ENCODE data around the gene PLA1A. TPM values are rescaled to one million over a fixed set of nuclear protein-coding genes. Genes with fewer than 3 reads are reported as not detected.

PLA1A gene
- total RNA-seq, 4 donors from 2014 or later = 0.97 to 9.6 (median 3.2) TPM

DNA sequence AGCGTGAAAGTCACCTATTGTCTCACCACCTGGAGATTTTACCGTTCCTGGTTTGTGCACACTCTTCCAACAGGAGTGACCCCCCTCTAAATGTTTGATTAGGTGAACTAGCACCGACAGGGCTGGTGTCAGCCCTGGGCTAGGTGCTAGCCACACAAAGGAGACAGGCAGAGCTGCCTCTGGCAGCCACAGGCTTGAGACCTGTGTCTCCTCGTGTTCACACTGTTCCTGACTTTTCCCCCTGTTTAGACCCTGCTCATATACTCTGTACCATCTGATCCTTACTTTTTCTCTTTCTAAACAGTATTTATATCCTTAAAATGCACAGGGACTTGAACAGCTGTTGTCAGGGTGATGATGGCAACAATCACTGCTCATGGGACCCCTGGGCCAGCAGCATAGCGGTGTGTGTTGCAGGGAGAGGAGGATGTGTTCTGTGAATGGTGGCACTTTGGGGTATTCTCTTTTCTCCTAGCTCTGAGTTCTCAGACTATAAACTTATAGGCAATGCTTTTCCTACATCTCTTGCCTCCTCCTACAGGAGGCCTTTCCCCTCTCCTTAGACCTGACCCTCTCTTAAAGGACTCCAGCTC lies 43.8 kb upstream of the PLA1A start:
- no peaks in the 10 kb centered on the region for H3K4me1 ChIP-seq

DNA sequence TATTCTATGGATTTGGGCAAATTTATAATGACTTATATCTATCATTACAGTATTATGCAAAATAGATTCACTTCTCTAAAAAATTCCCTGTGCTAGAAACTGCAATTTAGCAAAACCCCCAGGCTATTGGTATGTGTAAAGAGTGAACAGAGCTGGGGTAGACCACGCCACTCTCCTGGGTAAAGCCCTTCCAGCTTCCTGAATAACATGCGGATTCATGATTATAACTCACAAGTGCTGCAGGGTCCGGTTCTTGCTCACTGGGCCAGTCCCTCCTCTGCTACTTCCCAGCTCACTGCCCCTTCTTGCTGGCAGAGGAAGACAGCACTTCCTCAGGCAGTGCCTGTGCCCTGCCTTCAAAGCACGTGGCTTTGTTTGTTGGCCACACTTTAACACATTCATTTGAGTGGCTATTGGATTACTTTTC lies 42.4 kb upstream of the PLA1A start:
- no peaks in the 10 kb centered on the region for H3K9me3 ChIP-seq
- no peaks in the 10 kb centered on the region for H3K36me3 ChIP-seq
- DNase-seq (no peak), ATAC-seq (no peak)
- H3K27me3 ChIP-seq = no peaks in the 10 kb centered on the region
- no peaks in the 10 kb centered on the region for H3K4me1 ChIP-seq
- TF ChIP-seq POLR2A (IDR thresholded peaks at IDR 0.05) = no peak
- TF ChIP-seq, protein P1, sequence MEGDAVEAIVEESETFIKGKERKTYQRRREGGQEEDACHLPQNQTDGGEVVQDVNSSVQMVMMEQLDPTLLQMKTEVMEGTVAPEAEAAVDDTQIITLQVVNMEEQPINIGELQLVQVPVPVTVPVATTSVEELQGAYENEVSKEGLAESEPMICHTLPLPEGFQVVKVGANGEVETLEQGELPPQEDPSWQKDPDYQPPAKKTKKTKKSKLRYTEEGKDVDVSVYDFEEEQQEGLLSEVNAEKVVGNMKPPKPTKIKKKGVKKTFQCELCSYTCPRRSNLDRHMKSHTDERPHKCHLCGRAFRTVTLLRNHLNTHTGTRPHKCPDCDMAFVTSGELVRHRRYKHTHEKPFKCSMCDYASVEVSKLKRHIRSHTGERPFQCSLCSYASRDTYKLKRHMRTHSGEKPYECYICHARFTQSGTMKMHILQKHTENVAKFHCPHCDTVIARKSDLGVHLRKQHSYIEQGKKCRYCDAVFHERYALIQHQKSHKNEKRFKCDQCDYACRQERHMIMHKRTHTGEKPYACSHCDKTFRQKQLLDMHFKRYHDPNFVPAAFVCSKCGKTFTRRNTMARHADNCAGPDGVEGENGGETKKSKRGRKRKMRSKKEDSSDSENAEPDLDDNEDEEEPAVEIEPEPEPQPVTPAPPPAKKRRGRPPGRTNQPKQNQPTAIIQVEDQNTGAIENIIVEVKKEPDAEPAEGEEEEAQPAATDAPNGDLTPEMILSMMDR (IDR thresholded peaks at IDR 0.05 in 4 of 5, conservative IDR thresholded peaks at IDR 0.05 in 1 of 5) = no peak
- H3K4me3 ChIP-seq = no peak overlapping the region
- H3K27ac ChIP-seq = no peak overlapping the region
- intact Hi-C loops (cut with DNase I; ENCODE audit: low total_unique reads) = no loop called here
- in situ Hi-C loops (cut with MboI; ENCODE audit: low sequenced_read_pairs in 4 of 4) = no loop called here

More for the DNA sequence above, 43.8 kb upstream of the PLA1A start:
- no peak overlapping the region for H3K27ac ChIP-seq
- no peak for DNase-seq
- ATAC-seq = no peak
- H3K27me3 ChIP-seq = no peaks in the 10 kb centered on the region
- TF ChIP-seq, protein P1 (IDR thresholded peaks at IDR 0.05 in 4 of 5, conservative IDR thresholded peaks at IDR 0.05 in 1 of 5) = no peak
- TF ChIP-seq POLR2A (IDR thresholded peaks at IDR 0.05) = no peak
- no peaks in the 10 kb centered on the region for H3K36me3 ChIP-seq
- intact Hi-C loops (cut with DNase I; ENCODE audit: low total_unique reads) = no loop called here
- H3K9me3 ChIP-seq = no peaks in the 10 kb centered on the region
- H3K4me3 ChIP-seq = no peak overlapping the region
- in situ Hi-C loops (cut with MboI; ENCODE audit: low sequenced_read_pairs in 4 of 4) = no loop called here

- Histone ChIP-seq H3K27ac (no peak overlapping the region), H3K4me3 (no peak overlapping the region), H3K36me3 (no peaks in the 10 kb centered on the region), H3K27me3 (no peaks in the 10 kb centered on the region), H3K4me1 (no peaks in the 10 kb centered on the region), H3K9me3 (no peaks in the 10 kb centered on the region)
- DNase-seq (no peak), ATAC-seq (no peak)
- in situ Hi-C loops (cut with MboI; ENCODE audit: low sequenced_read_pairs in 4 of 4) = no loop called here
- TF ChIP-seq POLR2A (IDR thresholded peaks at IDR 0.05) = no peak
- TF ChIP-seq, protein P1 (IDR thresholded peaks at IDR 0.05 in 4 of 5, conservative IDR thresholded peaks at IDR 0.05 in 1 of 5) = no peak
- intact Hi-C loops (cut with DNase I; ENCODE audit: low total_unique reads) = no loop called here
These were observed 41.8 kb upstream of the PLA1A start for GRCh38 chr3:119555929-119556328.

- Histone ChIP-seq H3K36me3 (no peaks in the 10 kb centered on the region), H3K4me3 (no peak overlapping the region), H3K4me1 (peaks cover 0 to 4% of the 10 kb centered on the region in 2 donors), H3K9me3 (no peaks in the 10 kb centered on the region), H3K27ac (no peak overlapping the region), H3K27me3 (no peaks in the 10 kb centered on the region)
- intact Hi-C loops (cut with DNase I; ENCODE audit: low total_unique reads) = no loop called here
- DNase-seq (no peak), ATAC-seq (no peak)
- in situ Hi-C loops (cut with MboI; ENCODE audit: low sequenced_read_pairs in 4 of 4) = no loop called here
- TF ChIP-seq, protein P1 (IDR thresholded peaks at IDR 0.05 in 4 of 5, conservative IDR thresholded peaks at IDR 0.05 in 1 of 5) = no peak
- TF ChIP-seq POLR2A (IDR thresholded peaks at IDR 0.05) = no peak
These were observed 40.4 kb upstream of the PLA1A start for GRCh38 chr3:119557192-119557876.

All from gastrocnemius medialis (tissue), 4 donors.